ENCODE measurements around the gene PDE9A.

The PDE9A gene

GRCh38 chr21:42781971-42782722 is 128.7 kb downstream of the PDE9A start:
- Histone ChIP-seq H3K36me3 (ENCODE audit: insufficient read depth, low read length) (no peaks in the 10 kb centered on the region), H3K27me3 (ENCODE audit: control insufficient read depth in 1 of 2, insufficient read depth in 2 of 2, low read length in 2 of 2) (peaks cover 4% of the 10 kb centered on the region in 2 donors), H3K27ac (ENCODE audit: low read depth, low read length) (no peak overlapping the region), H3K9ac (ENCODE audit: low read length) (no peak overlapping the region), H3K4me1 (ENCODE audit: insufficient read depth, low read length) (peaks cover 10% of the 10 kb centered on the region), H3K9me3 (ENCODE audit: low read length) (no peaks in the 10 kb centered on the region), H3K4me3 (ENCODE audit: low read depth in 1 of 2, low read length in 2 of 2) (peak overlapping the region in 1 of 2 donors; percentile 51)

- Histone ChIP-seq H3K9me3 (ENCODE audit: low read length) (no peaks in the 10 kb centered on the region), H3K36me3 (ENCODE audit: insufficient read depth, low read length) (no peaks in the 10 kb centered on the region), H3K27me3 (ENCODE audit: control insufficient read depth in 1 of 2, insufficient read depth in 2 of 2, low read length in 2 of 2) (peaks cover 4% of the 10 kb centered on the region in 2 donors), H3K27ac (ENCODE audit: low read depth, low read length) (no peak overlapping the region), H3K4me3 (ENCODE audit: low read depth in 1 of 2, low read length in 2 of 2) (no peak overlapping the region), H3K4me1 (ENCODE audit: insufficient read depth, low read length) (peaks cover 10% of the 10 kb centered on the region), H3K9ac (ENCODE audit: low read length) (no peak overlapping the region)
Measured at GRCh38 chr21:42782723-42783242, 129.4 kb downstream of the PDE9A start.

DNA sequence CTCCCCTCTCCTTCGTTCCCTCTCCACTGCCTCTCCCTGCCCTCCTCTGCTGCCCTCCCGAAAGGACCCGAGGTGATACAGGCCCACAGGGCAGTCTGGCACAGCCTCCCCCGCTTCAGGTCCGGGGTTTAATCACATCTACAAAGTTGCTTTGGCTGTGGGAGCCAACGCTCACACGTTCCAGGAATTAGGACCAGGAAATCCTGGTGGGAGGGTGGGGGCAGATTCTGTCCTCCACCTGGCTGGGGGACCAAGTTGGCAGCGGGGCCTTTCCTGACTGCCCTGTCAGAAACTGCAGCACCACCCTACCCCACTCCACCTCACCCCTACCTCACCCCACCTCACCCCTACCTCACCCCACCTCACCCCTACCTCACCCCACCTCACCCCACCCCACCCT is 130.9 kb downstream of the PDE9A start:
- no peak overlapping the region for H3K9ac ChIP-seq (ENCODE audit: low read length)
- no peak overlapping the region for H3K27ac ChIP-seq (ENCODE audit: low read depth, low read length)
- H3K36me3 ChIP-seq (ENCODE audit: insufficient read depth, low read length) = no peaks in the 10 kb centered on the region
- H3K4me3 ChIP-seq (ENCODE audit: low read depth in 1 of 2, low read length in 2 of 2) = no peak overlapping the region
- H3K27me3 ChIP-seq (ENCODE audit: control insufficient read depth in 1 of 2, insufficient read depth in 2 of 2, low read length in 2 of 2) = peaks cover 4% of the 10 kb centered on the region in 2 donors
- no peaks in the 10 kb centered on the region for H3K9me3 ChIP-seq (ENCODE audit: low read length)
- peaks cover 10% of the 10 kb centered on the region for H3K4me1 ChIP-seq (ENCODE audit: insufficient read depth, low read length)

DNA sequence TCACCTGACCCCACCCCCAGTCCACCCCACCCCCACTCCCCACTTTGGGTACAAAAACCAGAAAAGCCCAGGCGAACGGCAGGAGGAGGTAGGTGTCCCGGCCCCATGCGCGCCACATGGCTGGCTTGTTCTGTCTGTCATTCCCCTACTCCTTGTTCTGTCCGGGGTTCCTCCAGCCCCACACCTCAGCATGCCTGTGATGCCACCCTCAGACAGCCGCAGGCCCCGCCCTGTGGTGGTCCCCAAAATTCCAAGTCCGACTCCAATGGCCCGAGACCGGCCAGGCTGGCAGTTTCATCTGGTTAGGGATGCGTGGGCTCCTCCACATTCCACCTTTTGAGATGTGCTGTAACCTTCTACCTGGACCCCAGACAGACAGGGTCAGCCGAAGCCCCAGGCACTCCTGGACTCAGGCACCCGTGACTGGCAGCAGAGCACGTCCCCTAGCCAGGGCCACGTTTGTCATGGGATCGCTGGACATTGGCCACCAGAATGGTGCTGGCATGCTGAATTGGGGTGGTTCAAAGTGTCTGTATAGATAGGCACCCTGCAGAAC is 131.6 kb downstream of the PDE9A start:
- Histone ChIP-seq H3K9ac (ENCODE audit: low read length) (no peak overlapping the region), H3K9me3 (ENCODE audit: low read length) (no peaks in the 10 kb centered on the region), H3K36me3 (ENCODE audit: insufficient read depth, low read length) (no peaks in the 10 kb centered on the region), H3K27ac (ENCODE audit: low read depth, low read length) (no peak overlapping the region), H3K27me3 (ENCODE audit: control insufficient read depth in 1 of 2, insufficient read depth in 2 of 2, low read length in 2 of 2) (peaks cover 4% of the 10 kb centered on the region in 2 donors), H3K4me1 (ENCODE audit: insufficient read depth, low read length) (peaks cover 10% of the 10 kb centered on the region), H3K4me3 (ENCODE audit: low read depth in 1 of 2, low read length in 2 of 2) (no peak overlapping the region)

DNA sequence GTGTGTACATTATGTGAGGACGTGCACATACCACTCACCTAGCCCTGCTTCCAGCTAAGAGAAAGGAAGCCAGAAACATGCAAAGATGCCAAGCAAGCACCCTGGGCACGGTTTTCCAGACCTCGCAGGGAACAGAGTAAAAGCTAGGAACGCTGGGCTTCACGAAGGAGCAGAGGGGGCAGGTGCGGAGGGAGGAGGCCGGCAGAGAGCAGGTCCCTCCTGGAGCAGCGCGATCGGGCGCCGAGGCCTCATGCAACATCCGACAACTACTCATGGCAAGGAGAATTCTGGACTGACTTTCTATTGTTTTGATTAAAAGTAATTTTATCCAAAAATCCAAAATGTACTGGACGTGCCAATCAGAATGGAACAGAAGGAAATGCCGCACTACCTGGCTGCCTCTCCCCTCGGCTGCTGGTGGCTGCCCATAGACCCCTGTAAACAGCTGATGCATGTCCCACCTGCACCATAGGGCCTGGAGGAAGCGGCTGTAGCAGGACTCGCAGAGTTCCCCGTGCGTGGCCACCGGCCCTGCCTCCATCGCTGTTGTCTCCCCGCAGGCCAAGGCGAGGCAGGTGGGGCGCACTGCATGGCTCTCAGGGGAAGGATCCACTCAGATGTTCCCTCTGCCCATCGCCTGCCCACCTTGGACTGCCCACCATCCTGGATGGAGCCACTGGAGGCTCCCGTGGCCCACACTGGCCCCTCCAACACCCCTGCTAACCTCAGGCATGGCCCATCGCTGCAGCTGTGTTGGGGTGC is 132.4 kb downstream of the PDE9A start:
- H3K9ac ChIP-seq (ENCODE audit: low read length) = no peak overlapping the region
- no peaks in the 10 kb centered on the region for H3K9me3 ChIP-seq (ENCODE audit: low read length)
- peaks cover 8% of the 10 kb centered on the region for H3K4me1 ChIP-seq (ENCODE audit: insufficient read depth, low read length)
- H3K4me3 ChIP-seq (ENCODE audit: low read depth in 1 of 2, low read length in 2 of 2) = no peak overlapping the region
- no peak overlapping the region for H3K27ac ChIP-seq (ENCODE audit: low read depth, low read length)
- H3K36me3 ChIP-seq (ENCODE audit: insufficient read depth, low read length) = no peaks in the 10 kb centered on the region
- peaks cover 3 to 4% of the 10 kb centered on the region in 2 donors for H3K27me3 ChIP-seq (ENCODE audit: control insufficient read depth in 1 of 2, insufficient read depth in 2 of 2, low read length in 2 of 2)

- Histone ChIP-seq H3K36me3 (ENCODE audit: insufficient read depth, low read length) (no peaks in the 10 kb centered on the region), H3K27ac (ENCODE audit: low read depth, low read length) (no peak overlapping the region), H3K27me3 (ENCODE audit: control insufficient read depth in 1 of 2, insufficient read depth in 2 of 2, low read length in 2 of 2) (peaks cover 0 to 4% of the 10 kb centered on the region in 2 donors)
Measured at GRCh38 chr21:42786884-42787283, 133.5 kb downstream of the PDE9A start.

GRCh38 chr21:42787613-42788012 is 134.2 kb downstream of the PDE9A start:
- no peaks in the 10 kb centered on the region for H3K9me3 ChIP-seq (ENCODE audit: low read length)
- no peak overlapping the region for H3K9ac ChIP-seq (ENCODE audit: low read length)
- no peak overlapping the region for H3K27ac ChIP-seq (ENCODE audit: low read depth, low read length)
- H3K27me3 ChIP-seq (ENCODE audit: control insufficient read depth in 1 of 2, insufficient read depth in 2 of 2, low read length in 2 of 2) = peaks cover 0 to 4% of the 10 kb centered on the region in 2 donors
- H3K4me3 ChIP-seq (ENCODE audit: low read depth in 1 of 2, low read length in 2 of 2) = no peak overlapping the region
- no peaks in the 10 kb centered on the region for H3K36me3 ChIP-seq (ENCODE audit: insufficient read depth, low read length)
- no peaks in the 10 kb centered on the region for H3K4me1 ChIP-seq (ENCODE audit: insufficient read depth, low read length)

More at GRCh38 chr21:42786884-42787283, 133.5 kb downstream of the PDE9A start:
- H3K9me3 ChIP-seq (ENCODE audit: low read length) = no peaks in the 10 kb centered on the region
- H3K4me1 ChIP-seq (ENCODE audit: insufficient read depth, low read length) = peaks cover 4% of the 10 kb centered on the region
- no peak overlapping the region for H3K4me3 ChIP-seq (ENCODE audit: low read depth in 1 of 2, low read length in 2 of 2)
- H3K9ac ChIP-seq (ENCODE audit: low read length) = no peak overlapping the region

- H3K9ac ChIP-seq (ENCODE audit: low read length) = no peak overlapping the region
- no peaks in the 10 kb centered on the region for H3K4me1 ChIP-seq (ENCODE audit: insufficient read depth, low read length)
- H3K27ac ChIP-seq (ENCODE audit: low read depth, low read length) = no peak overlapping the region
- peaks cover 0 to 4% of the 10 kb centered on the region in 2 donors for H3K27me3 ChIP-seq (ENCODE audit: control insufficient read depth in 1 of 2, insufficient read depth in 2 of 2, low read length in 2 of 2)
- no peak overlapping the region for H3K4me3 ChIP-seq (ENCODE audit: low read depth in 1 of 2, low read length in 2 of 2)
- no peaks in the 10 kb centered on the region for H3K9me3 ChIP-seq (ENCODE audit: low read length)
- H3K36me3 ChIP-seq (ENCODE audit: insufficient read depth, low read length) = no peaks in the 10 kb centered on the region
Measured at GRCh38 chr21:42790520-42791065, 137.2 kb downstream of the PDE9A start.

DNA sequence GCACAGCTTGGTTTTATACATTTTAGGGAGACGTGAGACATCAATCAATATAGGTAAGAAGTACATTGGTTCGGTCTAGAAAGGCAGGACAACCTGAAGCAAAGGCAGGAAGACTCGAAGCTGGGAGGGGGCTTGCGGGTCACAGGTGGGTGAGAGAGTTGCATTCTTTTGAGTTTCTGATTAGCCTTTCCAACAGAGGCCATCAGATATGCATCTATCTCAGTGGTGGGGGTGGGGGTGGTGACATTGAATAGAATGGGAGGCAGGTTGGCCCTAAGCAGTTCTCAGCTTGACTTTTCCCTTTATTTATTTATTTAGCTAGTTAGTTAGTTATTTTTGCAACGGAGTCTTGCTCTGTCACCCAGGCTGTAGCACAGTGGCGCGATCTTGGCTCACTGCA is 140.4 kb downstream of the PDE9A start:
- Histone ChIP-seq H3K27me3 (ENCODE audit: control insufficient read depth in 1 of 2, insufficient read depth in 2 of 2, low read length in 2 of 2) (no peaks in the 10 kb centered on the region), H3K36me3 (ENCODE audit: insufficient read depth, low read length) (no peaks in the 10 kb centered on the region), H3K27ac (ENCODE audit: low read depth, low read length) (no peak overlapping the region), H3K9ac (ENCODE audit: low read length) (no peak overlapping the region), H3K4me1 (ENCODE audit: insufficient read depth, low read length) (no peaks in the 10 kb centered on the region), H3K9me3 (ENCODE audit: low read length) (no peaks in the 10 kb centered on the region), H3K4me3 (ENCODE audit: low read depth in 1 of 2, low read length in 2 of 2) (no peak overlapping the region)

GRCh38 chr21:42794551-42794950 is 141.1 kb downstream of the PDE9A start:
- H3K27me3 ChIP-seq (ENCODE audit: control insufficient read depth in 1 of 2, insufficient read depth in 2 of 2, low read length in 2 of 2) = no peaks in the 10 kb centered on the region
- H3K36me3 ChIP-seq (ENCODE audit: insufficient read depth, low read length) = no peaks in the 10 kb centered on the region

More at GRCh38 chr21:42794551-42794950, 141.1 kb downstream of the PDE9A start:
- Histone ChIP-seq H3K9me3 (ENCODE audit: low read length) (no peaks in the 10 kb centered on the region), H3K4me1 (ENCODE audit: insufficient read depth, low read length) (no peaks in the 10 kb centered on the region), H3K27ac (ENCODE audit: low read depth, low read length) (no peak overlapping the region), H3K4me3 (ENCODE audit: low read depth in 1 of 2, low read length in 2 of 2) (no peak overlapping the region), H3K9ac (ENCODE audit: low read length) (no peak overlapping the region)
